Smooth muscle cell of bladder (primary cell): ENCODE results near the gene TMPRSS15. TPM values are rescaled to one million over a fixed set of nuclear protein-coding genes. Genes with fewer than 3 reads are reported as not detected.

Source experiments
- total RNA-seq: library from RNA; depleted of rRNA; stranded (reverse); fragments of >200 nt; gene quantifications from 2 replicates; pipeline ENCODE4 v1.2.3, GENCODE V29; 2014

Gene TMPRSS15
- total RNA-seq: not detected in 2 replicates

GRCh38 chr21:18403735-18404450 is at the start of gene TMPRSS15:
Gene TMPRSS15, minus strand, starts transcription at chr21:18403785. Its CDS starts 163 bp downstream, at chr21:18403622.

GRCh38 chr21:18244671-18245463 is 158.7 kb downstream of the TMPRSS15 start, which contains the start of gene CHODL:
Gene CHODL, plus strand, starts transcription at chr21:18244833. Its CDS starts 391 bp downstream, at chr21:18245224.

Other genes with a start within 250 kb of the TMPRSS15 start
- gene CHODL, start 159.0 kb downstream of the TMPRSS15 start, total RNA-seq: not detected in 2 replicates